ENCODE results near the gene SRSF2.

Gene SRSF2

DNA sequence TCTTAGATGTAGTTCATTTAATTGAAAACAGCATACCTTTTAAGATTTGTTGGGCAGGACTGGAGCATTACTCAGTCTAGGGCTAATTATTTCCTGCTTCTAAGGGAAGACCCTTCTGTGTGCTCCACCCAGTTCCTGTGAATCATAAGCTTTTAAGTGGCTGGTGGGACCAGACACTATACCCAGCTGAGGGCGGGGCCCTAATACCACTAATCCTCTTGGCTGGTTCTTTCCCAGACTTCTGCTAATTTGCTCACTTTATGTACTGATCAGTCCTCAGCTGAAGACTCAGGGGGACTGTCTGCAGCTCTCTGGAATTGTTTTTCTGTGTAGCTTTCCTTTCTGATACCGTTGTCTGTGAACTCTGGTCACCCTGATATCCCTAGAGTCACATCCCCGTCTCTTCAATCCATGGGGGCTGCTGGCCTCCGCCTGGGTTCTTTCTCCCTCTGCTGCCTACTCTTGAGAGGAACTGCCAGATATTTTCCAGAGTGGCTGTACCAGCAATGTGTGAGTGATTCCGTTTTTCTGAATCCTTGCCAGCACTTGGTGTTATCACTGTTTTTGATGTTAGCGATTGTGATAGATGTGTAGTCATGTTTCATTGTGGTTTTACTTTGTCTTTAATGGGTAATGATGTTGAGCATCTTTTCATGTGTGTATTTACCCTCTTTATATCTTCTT is 35.9 kb upstream of the SRSF2 start:
- H3K79me1 ChIP-seq (ENCODE audit: low read length), result no peaks in the 10 kb centered on the region
- H3K23ac ChIP-seq (ENCODE audit: low read length), result no peak overlapping the region
- WGBS (ENCODE audit: extremely low coverage, insufficient coverage, low lambda C conversion rate), result no CpG with 5 or more reads among the region's 6 CpGs
- DNase-seq, result peak; percentile 29
- no peak overlapping the region for H2AK5ac ChIP-seq (ENCODE audit: low read length)
- no peak overlapping the region for H2BK5ac ChIP-seq (ENCODE audit: low read length)
- no peaks in the 10 kb centered on the region for H3K27me3 ChIP-seq (ENCODE audit: insufficient read depth, low read length, poor library complexity)
- no peak overlapping the region for H4K5ac ChIP-seq (ENCODE audit: low read length)
- no peak overlapping the region for H3K9ac ChIP-seq (ENCODE audit: low read length)
- no peaks in the 10 kb centered on the region for H3K4me1 ChIP-seq (ENCODE audit: control insufficient read depth, low read depth, low read length)
- no peak overlapping the region for H2BK120ac ChIP-seq (ENCODE audit: low read depth, low read length)
- no peak overlapping the region for H3K4ac ChIP-seq (ENCODE audit: low read depth, low read length)
- H2BK15ac ChIP-seq (replicated peaks; ENCODE audit: low read depth), result no peak overlapping the region
- H3K36me3 ChIP-seq (ENCODE audit: control insufficient read depth, insufficient read depth, low read length), result peaks cover 2% of the 10 kb centered on the region
- no peak overlapping the region for H3K27ac ChIP-seq (ENCODE audit: low read depth, low read length)
- no peak overlapping the region for H3K4me2 ChIP-seq (ENCODE audit: low read length)
- no peaks in the 10 kb centered on the region for H3K79me2 ChIP-seq (ENCODE audit: control insufficient read depth, insufficient read depth, low read length)
- no peak overlapping the region for H3K4me3 ChIP-seq (ENCODE audit: low read length)
- no peak overlapping the region for H3K56ac ChIP-seq (ENCODE audit: low read length)
- H4K8ac ChIP-seq (ENCODE audit: low read depth, low read length), result no peak overlapping the region
- no peak overlapping the region for H3K18ac ChIP-seq (ENCODE audit: low read length)

DNA sequence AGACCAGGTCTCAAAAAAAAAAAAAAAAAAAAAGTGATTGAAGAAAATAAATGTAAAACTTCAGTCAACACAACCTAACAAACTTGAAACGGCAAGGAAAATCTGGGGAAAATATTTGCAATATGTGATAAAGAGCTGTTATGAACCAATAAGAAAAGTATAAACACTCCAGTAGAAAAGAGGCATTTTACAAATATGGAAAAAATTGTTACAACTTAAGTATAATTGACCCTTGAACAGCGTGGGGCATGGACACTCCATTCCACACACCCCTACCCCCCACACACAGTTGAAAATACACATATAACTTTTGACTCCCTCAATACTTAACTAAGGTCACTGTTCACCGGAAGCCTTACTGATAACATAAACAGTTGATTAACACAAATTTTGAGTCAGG is 21.4 kb upstream of the SRSF2 start:
- Histone ChIP-seq H3K4ac (ENCODE audit: low read depth, low read length) (no peak overlapping the region), H3K4me3 (ENCODE audit: low read length) (no peak overlapping the region), H2AK5ac (ENCODE audit: low read length) (no peak overlapping the region), H3K4me2 (ENCODE audit: low read length) (no peak overlapping the region), H3K36me3 (ENCODE audit: control insufficient read depth, insufficient read depth, low read length) (peaks cover 3% of the 10 kb centered on the region), H3K18ac (ENCODE audit: low read length) (no peak overlapping the region), H3K9ac (ENCODE audit: low read length) (no peak overlapping the region), H4K5ac (ENCODE audit: low read length) (no peak overlapping the region), H3K4me1 (ENCODE audit: control insufficient read depth, low read depth, low read length) (no peaks in the 10 kb centered on the region), H3K23ac (ENCODE audit: low read length) (no peak overlapping the region), H3K27me3 (ENCODE audit: insufficient read depth, low read length, poor library complexity) (no peaks in the 10 kb centered on the region), H4K8ac (ENCODE audit: low read depth, low read length) (no peak overlapping the region), H2BK5ac (ENCODE audit: low read length) (no peak overlapping the region), H3K56ac (ENCODE audit: low read length) (no peak overlapping the region), H3K79me2 (ENCODE audit: control insufficient read depth, insufficient read depth, low read length) (no peaks in the 10 kb centered on the region), H2BK15ac (replicated peaks; ENCODE audit: low read depth) (no peak overlapping the region), H3K27ac (ENCODE audit: low read depth, low read length) (no peak overlapping the region), H3K79me1 (ENCODE audit: low read length) (no peaks in the 10 kb centered on the region), H2BK120ac (ENCODE audit: low read depth, low read length) (no peak overlapping the region)
- no CpG with 5 or more reads among the region's 3 CpGs for WGBS (ENCODE audit: extremely low coverage, insufficient coverage, low lambda C conversion rate)
- DNase-seq, result no peak

DNA sequence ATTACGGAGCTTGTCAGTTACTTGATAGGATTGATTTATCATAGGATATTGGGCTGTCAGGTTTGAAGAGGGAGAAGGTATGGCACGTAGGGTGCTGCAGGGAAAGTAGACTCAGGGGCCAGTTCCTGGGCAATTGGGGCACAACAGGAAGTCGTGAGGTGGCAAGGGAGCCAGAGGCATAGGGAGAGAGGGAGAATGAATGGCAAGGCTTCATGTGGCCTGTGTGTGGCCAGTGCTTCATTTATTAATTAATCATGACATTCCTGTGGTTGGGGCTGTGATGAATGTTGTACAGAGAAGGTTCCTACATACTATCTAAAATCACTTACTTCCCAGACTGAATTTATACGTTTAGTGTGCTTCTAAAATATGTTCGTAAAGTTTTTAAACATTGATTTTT is 20.1 kb upstream of the SRSF2 start:
- Histone ChIP-seq H3K23ac (ENCODE audit: low read length) (no peak overlapping the region), H3K4me1 (ENCODE audit: control insufficient read depth, low read depth, low read length) (no peaks in the 10 kb centered on the region), H2BK120ac (ENCODE audit: low read depth, low read length) (no peak overlapping the region), H4K5ac (ENCODE audit: low read length) (no peak overlapping the region), H3K56ac (ENCODE audit: low read length) (no peak overlapping the region), H3K18ac (ENCODE audit: low read length) (no peak overlapping the region), H3K79me1 (ENCODE audit: low read length) (no peaks in the 10 kb centered on the region), H2BK5ac (ENCODE audit: low read length) (no peak overlapping the region), H2AK5ac (ENCODE audit: low read length) (no peak overlapping the region), H3K27ac (ENCODE audit: low read depth, low read length) (no peak overlapping the region), H3K4me2 (ENCODE audit: low read length) (no peak overlapping the region), H3K36me3 (ENCODE audit: control insufficient read depth, insufficient read depth, low read length) (peaks cover 3% of the 10 kb centered on the region), H3K79me2 (ENCODE audit: control insufficient read depth, insufficient read depth, low read length) (no peaks in the 10 kb centered on the region), H3K9ac (ENCODE audit: low read length) (no peak overlapping the region), H4K8ac (ENCODE audit: low read depth, low read length) (no peak overlapping the region), H3K4ac (ENCODE audit: low read depth, low read length) (no peak overlapping the region), H3K4me3 (ENCODE audit: low read length) (no peak overlapping the region), H3K27me3 (ENCODE audit: insufficient read depth, low read length, poor library complexity) (no peaks in the 10 kb centered on the region), H2BK15ac (replicated peaks; ENCODE audit: low read depth) (no peak overlapping the region)
- no CpG with 5 or more reads among the region's 5 CpGs for WGBS (ENCODE audit: extremely low coverage, insufficient coverage, low lambda C conversion rate)
- DNase-seq, result no peak

- WGBS (ENCODE audit: extremely low coverage, insufficient coverage, low lambda C conversion rate), result no CpG with 5 or more reads among the region's 2 CpGs
Measured at GRCh38 chr17:76755285-76755684, 18.2 kb upstream of the SRSF2 start.

DNA sequence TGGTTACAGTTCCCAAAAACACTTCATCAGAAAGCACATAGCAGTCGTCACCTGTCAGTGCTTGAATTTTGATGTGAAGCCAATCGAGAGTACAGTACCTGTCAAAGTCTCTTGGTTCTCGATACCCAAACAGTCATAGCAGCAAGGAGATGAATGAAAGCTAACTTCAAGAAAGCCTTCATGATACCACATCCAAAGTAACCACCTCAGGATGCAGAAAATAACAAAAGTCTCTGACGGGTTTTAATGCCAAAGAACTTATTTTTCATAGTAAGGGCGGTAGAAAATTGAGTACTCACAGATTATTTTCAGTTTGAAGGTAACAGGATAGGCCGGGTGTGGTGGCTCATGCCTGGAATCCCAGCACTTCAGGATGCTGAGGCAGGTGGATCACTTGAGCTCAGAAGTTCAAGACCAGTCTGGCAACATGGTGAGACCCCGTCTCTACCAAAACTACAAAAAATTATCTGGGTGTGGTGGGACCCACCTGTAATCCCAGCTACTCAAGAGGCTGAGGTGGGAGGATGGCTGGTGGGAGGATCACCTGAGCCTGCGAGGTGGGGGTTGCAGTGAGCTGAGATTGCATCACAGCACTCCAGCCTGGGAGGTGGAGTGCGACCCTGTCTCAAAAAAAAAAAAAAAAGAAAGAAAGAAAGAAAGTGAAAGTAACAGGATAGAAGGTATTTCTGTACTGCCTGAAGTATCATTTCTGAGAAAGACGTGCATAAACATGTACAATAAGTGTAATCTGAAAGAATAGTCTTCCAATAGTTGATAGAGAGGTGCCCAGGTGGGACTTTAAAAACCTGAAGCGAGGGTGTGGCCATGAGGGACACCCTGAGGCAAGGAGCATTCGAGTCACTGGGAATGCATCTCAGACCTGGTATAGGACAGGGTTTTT is 16.2 kb upstream of the SRSF2 start:
- no peak overlapping the region for H2AK5ac ChIP-seq (ENCODE audit: low read length)
- no peak for DNase-seq
- H4K5ac ChIP-seq (ENCODE audit: low read length), result no peak overlapping the region
- H3K27me3 ChIP-seq (ENCODE audit: insufficient read depth, low read length, poor library complexity), result no peaks in the 10 kb centered on the region
- no peak overlapping the region for H4K8ac ChIP-seq (ENCODE audit: low read depth, low read length)
- H3K56ac ChIP-seq (ENCODE audit: low read length), result no peak overlapping the region
- H3K9ac ChIP-seq (ENCODE audit: low read length), result no peak overlapping the region
- no peaks in the 10 kb centered on the region for H3K4me1 ChIP-seq (ENCODE audit: control insufficient read depth, low read depth, low read length)
- no peak overlapping the region for H3K4ac ChIP-seq (ENCODE audit: low read depth, low read length)
- no peak overlapping the region for H3K4me2 ChIP-seq (ENCODE audit: low read length)
- H2BK15ac ChIP-seq (replicated peaks; ENCODE audit: low read depth), result no peak overlapping the region
- no peak overlapping the region for H3K23ac ChIP-seq (ENCODE audit: low read length)
- no peak overlapping the region for H3K18ac ChIP-seq (ENCODE audit: low read length)
- H3K79me1 ChIP-seq (ENCODE audit: low read length), result no peaks in the 10 kb centered on the region
- no CpG with 5 or more reads among the region's 12 CpGs for WGBS (ENCODE audit: extremely low coverage, insufficient coverage, low lambda C conversion rate)
- H3K79me2 ChIP-seq (ENCODE audit: control insufficient read depth, insufficient read depth, low read length), result no peaks in the 10 kb centered on the region
- no peak overlapping the region for H3K27ac ChIP-seq (ENCODE audit: low read depth, low read length)
- no peak overlapping the region for H2BK5ac ChIP-seq (ENCODE audit: low read length)
- peaks cover 3% of the 10 kb centered on the region for H3K36me3 ChIP-seq (ENCODE audit: control insufficient read depth, insufficient read depth, low read length)
- H3K4me3 ChIP-seq (ENCODE audit: low read length), result no peak overlapping the region
- H2BK120ac ChIP-seq (ENCODE audit: low read depth, low read length), result no peak overlapping the region

More at GRCh38 chr17:76755285-76755684, 18.2 kb upstream of the SRSF2 start:
- no peak overlapping the region for H3K4me2 ChIP-seq (ENCODE audit: low read length)
- H3K4me3 ChIP-seq (ENCODE audit: low read length), result no peak overlapping the region
- no peak overlapping the region for H3K9ac ChIP-seq (ENCODE audit: low read length)
- H3K79me1 ChIP-seq (ENCODE audit: low read length), result no peaks in the 10 kb centered on the region
- H3K18ac ChIP-seq (ENCODE audit: low read length), result no peak overlapping the region
- no peak overlapping the region for H3K23ac ChIP-seq (ENCODE audit: low read length)
- H3K36me3 ChIP-seq (ENCODE audit: control insufficient read depth, insufficient read depth, low read length), result peaks cover 3% of the 10 kb centered on the region
- H3K4ac ChIP-seq (ENCODE audit: low read depth, low read length), result no peak overlapping the region
- H2BK5ac ChIP-seq (ENCODE audit: low read length), result no peak overlapping the region
- H2BK15ac ChIP-seq (replicated peaks; ENCODE audit: low read depth), result no peak overlapping the region
- H4K8ac ChIP-seq (ENCODE audit: low read depth, low read length), result no peak overlapping the region
- H3K27ac ChIP-seq (ENCODE audit: low read depth, low read length), result no peak overlapping the region
- H3K79me2 ChIP-seq (ENCODE audit: control insufficient read depth, insufficient read depth, low read length), result no peaks in the 10 kb centered on the region
- no peaks in the 10 kb centered on the region for H3K4me1 ChIP-seq (ENCODE audit: control insufficient read depth, low read depth, low read length)
- H2AK5ac ChIP-seq (ENCODE audit: low read length), result no peak overlapping the region
- H3K27me3 ChIP-seq (ENCODE audit: insufficient read depth, low read length, poor library complexity), result no peaks in the 10 kb centered on the region
- no peak overlapping the region for H2BK120ac ChIP-seq (ENCODE audit: low read depth, low read length)
- H3K56ac ChIP-seq (ENCODE audit: low read length), result no peak overlapping the region
- no peak overlapping the region for H4K5ac ChIP-seq (ENCODE audit: low read length)
- no peak for DNase-seq

Data from mesendoderm (in vitro differentiated cells).